GM12892 (cell line): ENCODE measurements around the gene FOXL3.

ENCODE experiments used
- DNase-seq: peaks from one replicate; pipeline ENCODE4 v3.0.0; 2011; ENCODE audit not compliant: insufficient read length
- FAIRE-seq: peaks from 2 replicates; lab custom pipeline; 2011; peaks lifted over from hg19 to GRCh38; lab: Jason Lieb, UNC
- POLR2A ChIP-seq: IDR thresholded peaks from 2 replicates; pipeline ENCODE4 v1.6.1; 2011; ENCODE audit warnings: low read depth, low read length, control low read depth
- POLR2AphosphoS5 ChIP-seq: IDR thresholded peaks from 2 replicates; pipeline ENCODE4 v1.6.1; 2011; ENCODE audit warnings: low read depth, low read length, control low read depth
- TAF1 ChIP-seq: IDR thresholded peaks from 2 replicates; pipeline ENCODE4 v1.6.1; 2011; ENCODE audit warnings: low read depth, mild to moderate bottlenecking, control low read depth, low read length, borderline replicate concordance

The FOXL3 gene

DNA sequence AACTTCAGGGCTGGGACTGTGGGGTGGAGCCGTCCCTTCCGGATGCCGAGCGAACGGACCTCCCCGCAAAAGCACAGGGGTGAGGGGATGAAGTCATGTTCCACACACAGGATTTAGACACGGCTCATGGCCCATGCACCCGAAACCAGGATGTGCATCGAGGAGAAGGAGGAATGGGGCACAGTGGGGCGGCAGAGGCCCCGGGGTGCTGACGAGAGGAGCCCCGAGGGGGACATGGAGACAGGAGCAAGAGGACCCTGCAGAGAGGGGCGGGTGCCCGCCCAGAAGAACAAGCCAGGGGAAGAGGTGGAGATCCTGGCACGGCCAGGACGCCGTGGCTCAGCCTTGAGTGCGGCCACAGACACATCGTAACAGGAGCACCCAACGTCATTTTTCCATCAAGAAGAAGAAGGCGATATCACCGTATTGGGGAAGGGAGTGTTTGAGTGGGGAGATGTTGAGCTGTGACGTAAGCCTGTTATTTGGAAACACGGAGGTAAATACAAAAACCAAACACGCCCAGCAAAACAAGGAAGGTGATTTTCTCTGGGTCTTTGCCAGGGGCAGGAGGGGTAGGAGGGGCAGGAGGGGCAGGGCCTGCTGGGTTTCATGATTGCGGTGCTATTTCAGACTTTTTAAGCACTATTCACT lies 25.3 kb upstream of the FOXL3 start:
- peak; percentile 77 for FAIRE-seq
- TF ChIP-seq TAF1 (no peak), POLR2AphosphoS5 (no peak), POLR2A (no peak)
- DNase-seq = no peak

DNA sequence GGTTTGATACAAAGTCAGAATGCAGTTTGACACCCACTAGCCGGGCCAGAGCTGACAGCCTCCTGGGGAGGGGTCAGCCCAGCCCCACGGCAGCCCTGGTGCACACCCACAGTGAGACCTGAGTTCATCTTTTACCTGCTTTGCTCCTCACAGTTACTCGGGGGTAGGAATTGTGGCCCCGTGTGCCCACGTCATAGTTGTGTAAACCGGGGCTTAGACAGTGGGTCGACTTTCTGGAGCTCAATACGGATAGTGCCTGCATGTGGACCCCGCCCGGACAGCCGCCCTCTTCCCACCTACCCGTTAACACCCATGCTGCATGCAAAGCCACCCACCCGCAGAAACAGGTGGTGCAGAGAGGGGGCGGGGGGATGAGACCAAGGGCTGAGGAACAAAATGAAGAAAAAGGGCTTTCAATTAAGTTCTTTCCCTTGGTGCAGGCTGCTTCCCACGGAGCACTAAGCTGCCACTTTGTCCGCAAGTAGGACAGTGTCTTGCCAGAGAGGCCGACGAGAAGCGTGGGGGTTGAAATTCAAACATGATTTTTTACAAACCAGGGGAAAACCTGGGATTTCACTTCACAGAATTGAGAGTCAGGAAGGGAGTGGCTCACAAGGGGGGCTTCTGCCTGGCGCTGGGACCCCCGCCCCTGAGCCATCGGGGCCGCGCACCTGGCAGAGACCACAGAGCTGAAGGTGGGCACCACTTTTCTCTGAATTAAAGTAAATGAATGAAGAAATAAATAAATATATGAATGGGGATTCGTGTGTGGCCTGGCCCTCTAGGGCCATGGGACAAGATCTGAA lies 24.6 kb upstream of the FOXL3 start:
- DNase-seq (no peak), FAIRE-seq (no peak)
- TF ChIP-seq POLR2A (no peak), POLR2AphosphoS5 (no peak), TAF1 (no peak)

DNA sequence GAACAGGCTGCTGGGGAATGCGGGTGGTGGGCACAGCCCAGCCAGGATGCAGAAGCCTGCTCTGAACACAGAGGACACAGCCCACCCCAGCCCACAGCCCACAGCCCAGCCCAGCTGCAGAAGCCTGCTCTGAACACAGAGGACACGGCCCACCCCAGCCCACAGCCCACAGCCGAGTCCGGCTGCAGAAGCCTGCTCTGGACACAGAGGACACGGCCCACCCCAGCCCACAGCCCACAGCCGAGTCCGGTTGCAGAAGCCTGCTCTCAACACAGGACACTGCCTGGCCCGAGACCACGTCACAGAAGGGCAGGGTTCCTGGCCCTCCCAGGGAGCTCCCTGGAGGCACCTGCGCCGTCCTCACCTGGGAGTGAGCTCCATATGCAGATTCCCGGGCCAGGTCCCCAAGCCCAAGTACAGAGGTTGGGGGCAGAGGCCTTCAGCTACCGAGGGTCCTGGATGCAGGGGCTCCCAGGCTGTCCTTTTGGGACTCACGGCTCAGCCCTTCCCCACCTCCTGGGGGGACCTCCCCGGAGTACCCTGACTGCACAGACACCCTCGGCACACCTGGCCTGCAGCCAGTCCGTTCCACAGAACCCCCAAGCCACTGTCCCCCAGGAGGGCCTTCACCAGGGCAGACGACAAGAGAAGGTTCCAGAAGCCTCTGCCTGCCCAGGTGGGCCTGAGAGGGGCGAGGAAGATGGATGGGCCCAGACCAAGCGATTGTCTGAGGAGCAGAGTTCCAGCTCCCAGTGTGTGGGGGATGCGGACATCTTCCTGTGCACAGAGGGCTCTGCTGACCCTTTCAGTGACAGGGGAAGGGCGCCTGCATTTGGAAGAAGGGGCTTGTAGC lies 23.7 kb upstream of the FOXL3 start:
- no peak for TF ChIP-seq POLR2AphosphoS5
- TF ChIP-seq POLR2A = no peak
- TF ChIP-seq TAF1 = no peak
- no peak for FAIRE-seq
- DNase-seq = no peak

DNA sequence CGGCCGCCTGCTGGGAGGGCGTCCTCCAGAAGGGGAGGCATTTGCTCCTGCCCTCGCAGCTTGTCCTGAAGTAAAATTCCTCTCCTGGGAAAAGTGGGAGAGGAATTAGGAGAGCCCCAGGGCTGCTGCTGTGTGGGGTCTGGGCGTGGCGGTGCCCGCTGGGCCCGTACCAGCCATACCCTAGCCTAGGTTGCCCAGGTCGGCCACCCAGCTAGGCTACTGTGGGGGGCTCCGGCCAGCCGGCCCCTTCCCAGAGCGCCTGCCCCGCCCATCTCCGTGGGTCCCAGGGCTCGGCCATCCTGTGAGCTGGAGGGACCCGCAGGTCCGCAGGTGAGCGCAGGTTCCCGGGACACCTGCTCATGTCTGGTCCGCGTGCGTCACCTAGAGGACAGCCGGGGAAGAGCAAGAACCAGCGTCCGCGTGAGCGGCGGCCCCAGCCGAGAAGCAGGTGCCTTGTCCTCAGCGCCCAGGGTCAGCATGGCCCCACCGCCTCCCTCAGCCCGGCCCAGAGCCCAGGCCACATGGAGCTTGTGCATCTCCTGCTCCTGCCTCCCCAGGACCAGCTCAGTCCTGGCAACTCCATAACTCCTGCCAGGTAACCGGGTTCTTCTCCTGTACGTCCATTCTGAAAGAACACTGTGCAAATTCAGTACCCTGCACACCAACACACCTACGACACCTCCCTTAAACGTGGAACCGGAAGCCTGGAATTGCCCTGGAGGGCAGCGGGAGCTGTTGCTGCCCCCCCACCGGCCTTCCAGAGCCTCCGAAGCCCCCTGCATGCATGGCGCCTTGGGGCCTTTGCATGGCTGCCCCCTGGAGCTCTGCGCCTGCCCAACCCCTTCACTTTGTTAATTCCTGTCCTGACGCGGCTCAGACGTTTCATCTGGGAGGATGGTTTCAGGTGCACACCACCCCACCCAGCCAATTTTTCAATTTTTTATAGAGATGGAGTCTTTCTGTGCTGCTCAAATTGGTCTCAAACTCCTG lies 22.8 kb upstream of the FOXL3 start:
- FAIRE-seq (no peak), DNase-seq (no peak)
- TF ChIP-seq POLR2A (no peak), TAF1 (no peak), POLR2AphosphoS5 (no peak)

DNA sequence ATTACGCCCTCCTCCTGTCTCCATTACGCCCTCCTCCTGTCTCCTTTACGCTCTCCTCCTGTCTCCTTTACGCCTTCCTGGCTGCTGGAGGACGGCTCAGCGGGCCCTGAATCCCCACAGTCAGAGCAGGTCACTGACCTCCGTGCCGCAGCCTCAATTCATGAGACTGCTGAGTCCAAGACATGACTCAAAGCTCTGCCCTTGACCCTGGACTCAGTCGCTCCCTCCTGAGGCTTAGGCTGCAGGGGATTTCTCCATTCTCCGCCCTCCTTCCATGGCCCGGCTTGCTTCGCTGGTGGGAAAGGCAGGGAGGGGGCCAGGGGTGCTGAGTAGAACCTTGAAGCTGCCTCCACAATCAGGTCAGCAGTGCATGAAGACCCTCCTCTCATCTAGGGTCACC lies 21.0 kb upstream of the FOXL3 start:
- FAIRE-seq (no peak), DNase-seq (no peak)
- TF ChIP-seq POLR2AphosphoS5 (no peak), POLR2A (no peak), TAF1 (no peak)

DNA sequence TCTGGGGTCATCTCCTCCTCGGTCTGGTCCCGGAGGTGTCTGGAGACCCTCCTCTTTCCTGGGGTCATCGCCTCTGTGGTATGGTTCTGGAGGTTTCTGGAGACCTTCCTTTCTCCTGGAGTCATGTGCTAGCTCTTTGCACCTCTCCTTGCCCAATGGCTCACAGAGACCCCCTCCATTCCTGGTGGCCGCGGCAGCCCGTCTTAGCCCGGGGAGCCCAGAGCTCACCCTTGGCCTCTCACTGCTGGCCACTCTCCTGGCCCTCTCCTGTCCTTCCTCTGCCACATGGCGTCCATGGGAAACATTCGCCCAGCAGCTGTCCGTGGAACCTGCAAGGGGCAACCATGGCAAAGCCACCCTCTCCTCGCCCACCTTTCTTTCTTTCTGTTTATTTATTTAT lies 20.2 kb upstream of the FOXL3 start:
- no peak for TF ChIP-seq TAF1
- no peak for TF ChIP-seq POLR2AphosphoS5
- TF ChIP-seq POLR2A = no peak
- FAIRE-seq = no peak
- DNase-seq = no peak

DNA sequence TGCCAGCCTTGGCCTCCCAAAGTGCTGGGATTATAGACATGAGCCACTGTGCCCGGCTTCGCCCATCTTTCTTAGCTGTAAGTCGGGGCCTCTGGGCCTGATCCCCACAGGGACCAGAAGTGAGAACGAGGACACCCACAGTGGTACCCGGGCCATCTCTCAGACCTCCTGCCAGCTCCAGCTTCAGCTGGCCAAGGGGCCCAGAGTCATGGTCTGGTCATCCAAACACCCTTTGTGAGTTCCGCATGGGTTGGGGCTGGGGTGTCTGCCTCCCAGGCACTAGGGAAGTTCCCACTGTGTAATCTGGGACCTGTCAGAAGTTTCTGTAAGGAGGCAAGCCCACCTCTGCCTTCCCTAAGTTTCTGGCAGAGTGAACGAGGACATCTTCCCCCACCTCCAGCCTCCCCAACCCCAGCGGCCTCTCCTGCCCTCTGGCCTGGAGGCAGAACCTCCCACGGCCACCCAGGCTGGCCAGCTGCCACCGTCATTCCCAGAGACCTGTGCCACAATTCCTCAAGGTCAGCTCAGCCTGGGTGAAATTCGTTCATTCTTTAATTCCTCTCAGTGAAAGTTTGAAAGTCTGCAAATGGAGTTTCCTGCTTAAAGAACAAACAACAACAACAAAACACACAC lies 19.5 kb upstream of the FOXL3 start:
- FAIRE-seq = no peak
- TF ChIP-seq TAF1 = no peak

DNA sequence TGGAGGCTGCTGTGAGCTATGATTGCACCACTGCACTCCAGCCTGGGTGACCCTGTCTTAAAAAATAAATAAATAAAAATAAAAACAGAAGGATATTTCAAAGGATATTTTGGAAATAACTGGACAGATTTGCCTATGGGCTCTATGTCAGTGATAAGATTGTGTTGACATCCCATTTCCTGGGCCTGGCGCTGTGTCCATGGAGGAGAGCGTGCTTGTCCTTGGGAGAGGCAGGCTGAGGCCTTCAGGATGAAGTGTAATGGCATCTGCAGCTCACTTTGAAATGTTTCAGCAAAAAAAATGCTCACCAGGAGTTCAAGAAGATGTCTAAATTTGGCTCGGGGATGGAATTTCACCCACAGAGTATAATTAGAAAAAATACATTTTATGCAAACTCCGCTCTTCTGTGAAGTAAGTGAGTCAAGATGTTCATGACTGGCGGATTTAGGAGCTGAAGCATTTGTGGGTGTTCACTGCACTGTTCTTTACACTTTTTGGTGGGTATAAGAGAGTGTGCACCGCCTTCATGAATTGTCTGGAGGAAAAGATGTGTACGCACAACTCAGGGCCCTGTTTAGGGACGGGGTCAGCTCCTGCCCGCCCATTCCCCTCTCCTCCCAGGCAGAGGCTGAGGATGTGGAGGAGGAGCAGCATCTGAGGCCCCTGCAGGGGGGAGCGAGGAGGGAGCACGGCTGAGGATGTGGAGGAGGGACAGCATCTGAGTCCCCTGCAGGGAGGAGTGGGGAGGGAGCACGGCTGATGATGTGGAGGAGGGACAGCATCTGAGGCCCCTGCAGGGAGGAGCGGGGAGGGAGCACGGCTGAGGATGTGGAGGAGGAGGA lies 18.5 kb upstream of the FOXL3 start:
- DNase-seq (no peak), FAIRE-seq (no peak)
- TF ChIP-seq POLR2AphosphoS5 (no peak), TAF1 (no peak), POLR2A (no peak)

More for the DNA sequence above, 19.5 kb upstream of the FOXL3 start:
- no peak for DNase-seq

DNA sequence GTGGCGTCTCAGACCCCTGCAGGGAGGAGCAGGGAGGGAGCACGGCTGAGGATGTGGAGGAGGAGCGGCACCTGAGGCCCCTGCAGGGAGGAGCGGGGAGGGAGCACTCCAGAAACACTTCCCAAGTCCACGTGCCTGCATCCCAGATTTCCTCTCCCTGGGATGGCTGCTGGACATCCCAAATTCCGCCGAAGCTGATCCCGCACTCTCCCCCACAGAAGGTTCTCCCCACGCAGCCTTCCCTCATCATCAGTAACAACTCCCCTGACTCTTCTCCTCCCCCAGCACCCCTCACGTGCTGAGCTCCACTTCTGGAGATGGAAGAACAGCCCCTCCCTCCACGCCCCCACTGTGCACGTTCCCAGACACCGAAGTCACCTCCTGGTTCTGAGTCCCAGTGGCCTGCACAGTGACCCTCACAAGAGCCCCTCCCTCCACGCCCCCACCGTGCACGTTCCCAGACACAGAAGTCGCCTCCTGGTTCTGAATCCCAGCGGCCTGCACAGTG lies 17.8 kb upstream of the FOXL3 start:
- FAIRE-seq (no peak), DNase-seq (no peak)
- TF ChIP-seq TAF1 (no peak), POLR2A (no peak), POLR2AphosphoS5 (no peak)

DNA sequence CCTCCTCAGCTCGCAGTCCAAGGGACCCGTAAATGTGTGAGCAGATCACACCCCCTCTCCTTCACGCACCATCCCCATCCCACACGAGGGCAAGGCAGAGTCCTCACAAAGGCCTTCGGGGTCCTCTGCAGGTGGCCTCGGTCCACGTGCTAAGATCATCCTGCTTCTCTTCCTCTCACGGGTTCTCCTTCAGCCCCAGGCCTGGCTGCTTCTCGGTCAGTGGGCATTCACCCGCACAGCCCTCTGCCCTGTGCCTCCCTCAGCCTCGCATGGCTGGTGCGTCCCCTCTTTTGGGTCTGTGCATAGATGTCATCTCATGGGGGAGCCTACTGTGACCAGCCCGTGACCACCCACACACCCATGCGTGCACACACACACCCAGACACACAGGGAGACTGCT lies 17.3 kb upstream of the FOXL3 start:
- TF ChIP-seq POLR2A (no peak), TAF1 (no peak), POLR2AphosphoS5 (no peak)
- FAIRE-seq (no peak), DNase-seq (no peak)

DNA sequence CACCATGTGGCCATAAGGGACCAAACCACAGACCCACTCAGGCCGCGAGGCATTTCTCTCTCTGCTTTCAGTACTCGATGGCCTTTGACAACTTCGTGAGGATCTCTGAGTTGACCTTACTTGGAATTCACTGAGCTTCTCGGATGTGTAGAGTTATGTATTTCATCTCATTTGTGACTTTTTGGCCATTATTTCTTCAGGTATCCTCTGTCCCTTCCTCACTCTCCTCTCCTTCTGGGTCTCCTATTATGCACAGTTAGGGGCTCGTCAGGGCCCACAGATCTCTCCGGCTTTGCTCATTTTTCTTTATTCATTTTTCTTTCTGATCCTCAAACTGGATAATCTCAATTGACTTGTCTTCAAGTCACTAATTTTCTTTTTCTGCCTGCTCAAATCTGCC lies 16.6 kb upstream of the FOXL3 start:
- no peak for TF ChIP-seq TAF1
- TF ChIP-seq POLR2AphosphoS5 = no peak
- TF ChIP-seq POLR2A = no peak
- DNase-seq = no peak
- no peak for FAIRE-seq
